Stomach (tissue), 9 donors: ENCODE results near the gene ZNF492. TPM values are rescaled to one million over a fixed set of nuclear protein-coding genes. Genes with fewer than 3 reads are reported as not detected.

Experiments
- DNase-seq, 2 donors: peaks; one replicate each; pipeline versions ENCODE4 v3.0.0 to v3.0.0-alpha.2; 2013 to 2019
- H3K27ac ChIP-seq, 5 donors: fragments of 200-600 bp in 4 of 5; sonication (generic) in 4 of 5; one replicate each; pipeline ENCODE4 v1.5.1; 2013 to 2019; ENCODE audit warnings: mild to moderate bottlenecking in 1 of 5, moderate library complexity in 1 of 5
- H3K27me3 ChIP-seq, 3 donors: fragments of 200-600 bp; sonication (generic); one replicate each; pipeline ENCODE4 v1.5.1; 2017 to 2019; ENCODE audit warnings: mixed run types in 1 of 3
- H3K36me3 ChIP-seq, 4 donors: fragments of 200-600 bp; sonication (generic); 1 replicate in 3 of 4; 2 replicates in 1 of 4; pipeline ENCODE4 v1.5.1; 2016 to 2019
- H3K4me1 ChIP-seq, 4 donors: fragments of 200-600 bp; sonication (generic); one replicate each; pipeline ENCODE4 v1.5.1; 2016 to 2019
- H3K4me3 ChIP-seq, 4 donors: fragments of 200-600 bp; sonication (generic) in 3 of 4; one replicate each; pipeline ENCODE4 v1.5.1; 2016 to 2019; ENCODE audit warnings: mild to moderate bottlenecking in 1 of 4
- H3K9me3 ChIP-seq, 4 donors: fragments of 200-600 bp; sonication (generic); one replicate each; pipeline ENCODE4 v1.5.1; 2016 to 2019
- EP300 ChIP-seq: sonication (generic); formaldehyde crosslinking; IDR thresholded peaks from one replicate; pipeline ENCODE4 v1.6.1; 2017; ENCODE audit warnings: antibody characterized with exemption
- POLR2A ChIP-seq, 4 donors: fragments of 450-650 bp; IDR thresholded peaks; one replicate each; pipeline ENCODE4 v1.6.1; 2016; ENCODE audit warnings: antibody characterized with exemption in 4 of 4, control low read depth in 2 of 4, mild to moderate bottlenecking in 1 of 4, moderate library complexity in 1 of 4
- POLR2AphosphoS5 ChIP-seq, 3 donors: sonication (generic); formaldehyde crosslinking; IDR thresholded peaks; one replicate each; pipeline ENCODE4 v1.6.1; 2016; ENCODE audit warnings: antibody characterized with exemption in 3 of 3
- WGBS, 5 donors: extraction: QIAGEN DNeasy Blood & Tissue Kit in 3 of 5; methylation state at CpG; one replicate each; pipeline versions ENCODE4 v1.1.5 to v1.1.7; 2013 to 2018; 5-methylcytosine and 5-hydroxymethylcytosine counted together
- intact Hi-C: fragments of 100-400 bp; cut with DNase I; formaldehyde crosslinking; loops from one replicate; pipeline ENCODE4 v1.15.1; 2023; ENCODE audit warnings: low total_unique reads
- polyA plus RNA-seq, 3 donors: library from polyadenylated mRNA; stranded (reverse); fragments of 200-250 nt; gene quantifications; one replicate each; pipeline ENCODE4 v1.2.3, GENCODE V29; 2013
- total RNA-seq, 5 donors: library from RNA; depleted of rRNA; stranded (reverse); fragments of >200 nt; gene quantifications; one replicate each; pipeline versions ENCODE4 v1.1.0 to v1.2.3, GENCODE V29; 2014 to 2016
- TF ChIP-seq, protein P1 (sequence below), 7 experiments: fragments of 450-650 bp in 4 of 7; fragments of 200-600 bp in 3 of 7; sonication (generic) in 3 of 7; IDR thresholded peaks; one replicate each; pipeline ENCODE4 v1.5.1; 2016 to 2019; ENCODE audit warnings: antibody characterized with exemption in 7 of 7, control low read depth in 2 of 7, mild to moderate bottlenecking in 1 of 7
- donor health status: healthy with polysubstance abuse.
- donor health status: Bipolar disorder and iron deficiency.
- donor health status: healthy.

Gene ZNF492
- total and polyA plus RNA-seq, 8 donors: 0.10 to 1.7 (median 1.7) TPM; not detected in 5

DNA sequence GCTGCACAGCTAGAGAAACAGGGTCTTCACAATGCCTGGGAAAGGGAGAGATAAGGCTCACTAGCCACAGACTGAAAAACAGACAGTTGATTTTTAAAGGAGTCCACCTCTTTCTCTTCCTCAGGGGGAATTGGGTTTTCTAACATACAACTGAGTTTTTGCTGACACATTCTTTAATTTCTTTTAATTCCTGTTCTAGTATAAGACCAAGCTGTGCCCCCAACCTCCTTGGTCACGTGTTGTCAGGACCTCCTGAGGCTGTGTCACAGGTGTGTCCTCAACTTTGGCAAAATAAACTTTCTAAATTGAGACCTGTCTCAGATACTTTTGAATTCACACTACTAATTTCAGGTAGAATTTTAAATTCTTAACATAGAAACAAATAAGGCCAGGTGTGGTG is 12.1 kb upstream of the ZNF492 start:
- Histone ChIP-seq H3K4me3 (no peak overlapping the region), H3K4me1 (peaks cover 0 to 17% (median 0%) of the 10 kb centered on the region in 4 donors), H3K36me3 (no peaks in the 10 kb centered on the region), H3K9me3 (peaks cover 10 to 81% (median 53%) of the 10 kb centered on the region in 4 donors), H3K27me3 (peaks cover 5 to 55% (median 11%) of the 10 kb centered on the region in 3 donors), H3K27ac (no peak overlapping the region)
- intact Hi-C loops: no loop called here
- 38 to 61% (median 50%) methylated on average over 1 of the region's 1 CpG for WGBS, 5 donors
- TF ChIP-seq, protein P1, sequence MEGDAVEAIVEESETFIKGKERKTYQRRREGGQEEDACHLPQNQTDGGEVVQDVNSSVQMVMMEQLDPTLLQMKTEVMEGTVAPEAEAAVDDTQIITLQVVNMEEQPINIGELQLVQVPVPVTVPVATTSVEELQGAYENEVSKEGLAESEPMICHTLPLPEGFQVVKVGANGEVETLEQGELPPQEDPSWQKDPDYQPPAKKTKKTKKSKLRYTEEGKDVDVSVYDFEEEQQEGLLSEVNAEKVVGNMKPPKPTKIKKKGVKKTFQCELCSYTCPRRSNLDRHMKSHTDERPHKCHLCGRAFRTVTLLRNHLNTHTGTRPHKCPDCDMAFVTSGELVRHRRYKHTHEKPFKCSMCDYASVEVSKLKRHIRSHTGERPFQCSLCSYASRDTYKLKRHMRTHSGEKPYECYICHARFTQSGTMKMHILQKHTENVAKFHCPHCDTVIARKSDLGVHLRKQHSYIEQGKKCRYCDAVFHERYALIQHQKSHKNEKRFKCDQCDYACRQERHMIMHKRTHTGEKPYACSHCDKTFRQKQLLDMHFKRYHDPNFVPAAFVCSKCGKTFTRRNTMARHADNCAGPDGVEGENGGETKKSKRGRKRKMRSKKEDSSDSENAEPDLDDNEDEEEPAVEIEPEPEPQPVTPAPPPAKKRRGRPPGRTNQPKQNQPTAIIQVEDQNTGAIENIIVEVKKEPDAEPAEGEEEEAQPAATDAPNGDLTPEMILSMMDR (IDR thresholded peaks at IDR 0.05): no peak
- TF ChIP-seq POLR2A (IDR thresholded peaks at IDR 0.05): no peak
- no peak for TF ChIP-seq EP300
- no peak for TF ChIP-seq POLR2AphosphoS5 (IDR thresholded peaks at IDR 0.05)
- no peak for DNase-seq

DNA sequence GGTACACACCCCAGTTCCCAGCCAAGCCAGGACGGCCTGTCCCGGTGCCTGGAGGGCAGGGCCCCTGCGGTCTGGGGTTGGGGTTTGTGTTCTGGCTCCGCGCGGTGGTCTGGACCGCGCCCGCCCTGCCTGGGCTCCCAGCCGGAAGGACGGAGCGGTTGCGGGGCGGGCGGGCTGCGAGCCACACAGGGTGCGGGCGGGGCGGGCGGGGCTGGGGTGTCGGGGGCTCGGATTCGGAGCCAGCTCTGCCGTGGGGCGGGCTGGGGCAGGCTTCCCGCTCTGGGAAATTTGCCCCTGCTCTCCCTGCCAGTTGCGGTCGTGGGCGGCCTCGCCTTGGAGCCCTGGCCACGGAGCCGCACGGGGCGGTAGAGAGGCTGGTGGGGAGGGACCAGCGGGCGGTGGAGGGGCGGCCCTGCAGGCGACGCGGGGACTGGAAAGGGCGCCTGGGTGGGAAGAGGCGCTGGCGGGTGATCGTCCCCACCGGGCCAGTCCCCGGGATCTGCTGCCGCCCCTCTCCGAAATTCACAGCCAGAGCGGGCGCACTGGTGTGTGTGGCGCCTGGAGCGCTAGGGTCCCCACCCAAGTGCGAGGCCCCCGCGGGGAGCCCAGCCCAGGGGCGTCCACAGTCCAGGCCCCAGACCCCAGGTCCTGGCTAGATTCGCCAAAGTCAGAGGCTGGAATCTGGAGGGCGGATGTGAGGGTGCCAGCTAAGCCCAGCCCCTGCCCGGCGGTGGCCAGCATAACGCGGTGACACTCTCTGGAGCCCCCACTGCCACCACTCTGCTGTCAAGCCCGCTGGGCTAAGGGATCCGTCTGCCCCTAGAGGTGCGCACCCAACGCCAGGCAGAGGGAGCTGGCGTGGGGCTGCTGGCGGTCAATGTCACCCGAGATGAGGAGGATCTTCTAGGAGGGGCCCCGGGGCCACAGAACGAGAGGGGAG is 11.0 kb upstream of the ZNF492 start:
- peak overlapping the region in 1 of 5 donors; percentile 34 for H3K27ac ChIP-seq
- H3K4me3 ChIP-seq: peak overlapping the region; percentile 13 to 35 (median 30)
- 2 to 16% (median 10%) methylated on average over 10 to 71 of the region's 71 CpGs for WGBS, 5 donors

DNA sequence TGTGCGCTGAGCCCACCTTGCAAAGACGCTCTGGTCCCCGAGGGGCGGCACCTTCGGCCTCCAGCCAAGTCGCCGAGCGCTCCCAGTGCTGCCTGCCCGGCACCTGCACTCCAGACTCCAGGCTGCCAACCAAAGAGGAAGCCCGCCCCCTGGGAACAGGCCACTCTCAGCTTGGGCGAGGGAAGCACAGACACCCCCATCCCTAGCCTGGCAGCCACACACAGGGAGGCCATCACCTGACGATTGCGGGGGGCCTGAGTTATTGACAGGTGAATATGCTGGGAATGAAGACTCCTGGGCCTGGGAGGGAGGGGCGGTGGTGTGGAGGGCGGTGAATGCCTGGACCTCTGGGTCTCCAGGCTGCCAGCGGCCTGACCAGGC is 10.3 kb upstream of the ZNF492 start:
- TF ChIP-seq EP300 (no peak), POLR2A (IDR thresholded peaks at IDR 0.05) (no peak), POLR2AphosphoS5 (IDR thresholded peaks at IDR 0.05) (no peak)
- TF ChIP-seq, protein P1 (IDR thresholded peaks at IDR 0.05): no peak
- H3K27ac ChIP-seq: no peak overlapping the region
- intact Hi-C loops: no loop called here
- H3K36me3 ChIP-seq: no peaks in the 10 kb centered on the region
- 46 to 66% (median 55%) methylated on average over 7 to 16 of the region's 16 CpGs for WGBS, 5 donors
- DNase-seq: no peak
- H3K27me3 ChIP-seq: peaks cover 5 to 40% (median 11%) of the 10 kb centered on the region in 3 donors
- peak overlapping the region in 1 of 4 donors; percentile 35 for H3K4me3 ChIP-seq
- peaks cover 0 to 11% (median 0%) of the 10 kb centered on the region in 4 donors for H3K4me1 ChIP-seq
- H3K9me3 ChIP-seq: peaks cover 10 to 85% (median 51%) of the 10 kb centered on the region in 4 donors

More for the DNA sequence above, 11.0 kb upstream of the ZNF492 start:
- DNase-seq: peak in 1 of 2 donors; percentile 81
- peaks cover 5 to 43% (median 11%) of the 10 kb centered on the region in 3 donors for H3K27me3 ChIP-seq
- intact Hi-C loops: no loop called here
- H3K4me1 ChIP-seq: peaks cover 0 to 11% (median 0%) of the 10 kb centered on the region in 4 donors
- no peaks in the 10 kb centered on the region for H3K36me3 ChIP-seq
- peaks cover 10 to 81% (median 49%) of the 10 kb centered on the region in 4 donors for H3K9me3 ChIP-seq
- TF ChIP-seq POLR2AphosphoS5 (IDR thresholded peaks at IDR 0.05): no peak
- no peak for TF ChIP-seq POLR2A (IDR thresholded peaks at IDR 0.05)
- no peak for TF ChIP-seq EP300
- TF ChIP-seq, protein P1 (IDR thresholded peaks at IDR 0.05): no peak

DNA sequence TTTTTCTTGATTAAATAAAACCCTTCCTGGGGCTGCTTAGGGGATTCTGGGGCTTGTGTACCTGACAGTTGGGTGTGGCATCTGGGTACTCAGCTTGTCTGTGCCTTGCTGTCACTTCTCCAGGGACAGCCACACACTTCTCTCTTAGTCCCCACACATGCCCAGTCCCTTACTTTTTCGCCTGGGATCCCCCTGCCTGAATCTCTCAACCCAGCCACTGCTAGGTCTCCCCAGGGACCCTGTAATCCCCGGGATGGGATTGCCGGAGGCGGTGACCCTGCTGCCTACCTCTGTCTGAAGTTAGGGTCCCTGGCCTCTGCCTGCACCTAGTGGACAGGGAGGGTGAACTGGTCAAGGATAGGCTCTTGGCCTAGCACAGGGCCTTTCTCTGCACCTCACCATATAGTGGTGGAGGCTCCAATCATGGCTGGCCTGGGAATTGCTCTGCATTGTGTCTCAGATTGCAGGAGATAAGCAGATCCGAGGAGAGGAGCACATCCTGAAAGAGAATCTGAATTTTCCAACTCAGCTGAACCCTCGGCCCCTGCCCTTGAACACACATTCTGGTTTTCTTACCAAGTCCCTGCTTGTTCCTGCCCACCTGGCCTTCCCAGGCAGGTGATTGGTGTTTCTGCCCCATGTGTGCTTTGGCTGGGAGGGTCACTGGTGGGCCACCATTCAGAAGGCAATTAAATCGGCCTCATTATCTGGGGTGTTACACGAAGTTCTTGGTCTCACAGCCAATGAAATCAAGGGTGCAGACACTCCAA is 8.7 kb upstream of the ZNF492 start:
- DNase-seq: no peak
- intact Hi-C loops: no loop called here
- Histone ChIP-seq H3K4me3 (no peak overlapping the region), H3K4me1 (peaks cover 0 to 11% (median 0%) of the 10 kb centered on the region in 4 donors), H3K36me3 (no peaks in the 10 kb centered on the region), H3K27ac (no peak overlapping the region), H3K27me3 (peaks cover 5 to 36% (median 11%) of the 10 kb centered on the region in 3 donors), H3K9me3 (peaks cover 10 to 87% (median 46%) of the 10 kb centered on the region in 4 donors)
- TF ChIP-seq EP300 (no peak), POLR2AphosphoS5 (IDR thresholded peaks at IDR 0.05) (no peak), POLR2A (IDR thresholded peaks at IDR 0.05) (no peak)
- TF ChIP-seq, protein P1 (IDR thresholded peaks at IDR 0.05): no peak
- 60 to 70% (median 61%) methylated on average over 8 of the region's 8 CpGs for WGBS, 5 donors
